ENCODE data around the gene ABRAXAS1.
"Not testable (repeated sequence)": the region's sequence is repeated elsewhere in the genome, so short reads cannot be mapped to it uniquely, and the experiment has no call there.

ABRAXAS1 gene

GRCh38 chr4:83509156-83509585, 24.3 kb upstream of the ABRAXAS1 start:
- not testable (repeated sequence) for H3K36me3 ChIP-seq (ENCODE audit: control insufficient read depth in 2 of 2, insufficient read depth in 1 of 2, low read length in 2 of 2); H3K27ac ChIP-seq (ENCODE audit: extremely low read depth, low read depth, low read length)
- CTCF ChIA-PET, result interaction anchor here (0.6 to 2.9 kb wide), 10 partner anchors 10 to 306 kb away, joined by 3 to 25 read pairs (median 4); no protein-coding TSS in a partner anchor

GRCh38 chr4:83504996-83505395, 20.1 kb upstream of the ABRAXAS1 start:
- H3K36me3 ChIP-seq (ENCODE audit: control insufficient read depth in 2 of 2, insufficient read depth in 1 of 2, low read length in 2 of 2), result no peaks in the 10 kb centered on the region
- H3K4me3 ChIP-seq (ENCODE audit: low read depth, low read length), result no peak overlapping the region
- H3K27ac ChIP-seq (ENCODE audit: extremely low read depth, low read depth, low read length), result no peak overlapping the region
- no peaks in the 10 kb centered on the region for H3K9me3 ChIP-seq (ENCODE audit: control insufficient read depth, insufficient read depth, low read depth, low read length)
- TF ChIP-seq ZNF692 (tag by site-specific recombination; IDR thresholded peaks at IDR 0.05), result no peak
- TF ChIP-seq FEZF1 (tag by site-specific recombination; IDR thresholded peaks at IDR 0.05), result no peak
- TF ChIP-seq PRDM1 (tag by site-specific recombination; IDR thresholded peaks at IDR 0.05), result no peak
- no peak for TF ChIP-seq ZSCAN16 (tag by site-specific recombination; IDR thresholded peaks at IDR 0.05)
- TF ChIP-seq ZNF266 (tag by site-specific recombination; IDR thresholded peaks at IDR 0.05; ENCODE audit: low read depth), result no peak
- TF ChIP-seq, protein P1, sequence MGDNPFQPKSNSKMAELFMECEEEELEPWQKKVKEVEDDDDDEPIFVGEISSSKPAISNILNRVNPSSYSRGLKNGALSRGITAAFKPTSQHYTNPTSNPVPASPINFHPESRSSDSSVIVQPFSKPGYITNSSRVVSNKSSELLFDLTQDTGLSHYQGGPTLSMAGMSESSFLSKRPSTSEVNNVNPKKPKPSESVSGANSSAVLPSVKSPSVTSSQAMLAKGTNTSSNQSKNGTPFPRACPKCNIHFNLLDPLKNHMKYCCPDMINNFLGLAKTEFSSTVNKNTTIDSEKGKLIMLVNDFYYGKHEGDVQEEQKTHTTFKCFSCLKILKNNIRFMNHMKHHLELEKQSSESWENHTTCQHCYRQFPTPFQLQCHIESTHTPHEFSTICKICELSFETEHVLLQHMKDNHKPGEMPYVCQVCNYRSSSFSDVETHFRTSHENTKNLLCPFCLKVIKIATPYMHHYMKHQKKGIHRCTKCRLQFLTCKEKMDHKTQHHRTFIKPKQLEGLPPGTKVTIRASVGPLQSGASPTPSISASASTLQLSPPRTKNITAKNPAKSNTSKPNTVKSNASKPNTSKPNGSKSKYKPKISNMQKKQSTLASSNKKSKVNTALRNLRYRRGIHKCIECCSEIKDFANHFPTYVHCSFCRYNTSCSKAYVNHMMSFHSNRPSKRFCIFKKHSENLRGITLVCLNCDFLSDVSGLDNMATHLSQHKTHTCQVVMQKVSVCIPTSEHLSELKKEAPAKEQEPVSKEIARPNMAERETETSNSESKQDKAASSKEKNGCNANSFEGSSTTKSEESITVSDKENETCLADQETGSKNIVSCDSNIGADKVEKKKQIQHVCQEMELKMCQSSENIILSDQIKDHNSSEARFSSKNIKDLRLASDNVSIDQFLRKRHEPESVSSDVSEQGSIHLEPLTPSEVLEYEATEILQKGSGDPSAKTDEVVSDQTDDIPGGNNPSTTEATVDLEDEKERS (tag by site-specific recombination; IDR thresholded peaks at IDR 0.05), result no peak
- no peak for TF ChIP-seq ZNF776 (tag by site-specific recombination; IDR thresholded peaks at IDR 0.05; ENCODE audit: borderline replicate concordance)
- no peak for TF ChIP-seq ZNF416 (tag by site-specific recombination; IDR thresholded peaks at IDR 0.05)
- TF ChIP-seq ZNF768 (tag by site-specific recombination; IDR thresholded peaks at IDR 0.05), result no peak
- ChIA-PET POLR2A (no interaction called here), CTCF (no interaction called here)
- no peaks in the 10 kb centered on the region for H3K4me1 ChIP-seq (ENCODE audit: control insufficient read depth, insufficient read depth, low read length)

More at GRCh38 chr4:83509156-83509585, 24.3 kb upstream of the ABRAXAS1 start:
- 0 out of 2 replicates have a peak, but pooled peaks have one; percentile 46 for TF ChIP-seq ZNF785 (tag by site-specific recombination; IDR thresholded peaks at IDR 0.05)
- 0 out of 2 replicates have a peak, but pooled peaks have one; percentile 39 for TF ChIP-seq ZNF518A (tag by site-specific recombination; conservative IDR thresholded peaks at IDR 0.05; ENCODE audit: low read depth)
- peak; percentile 50; the same call in 1 of the 2 replicates for TF ChIP-seq CTCF (tag by site-specific recombination; IDR thresholded peaks at IDR 0.05)
- peak; percentile 35; the same call in 1 of the 2 replicates for TF ChIP-seq YY2 (tag by site-specific recombination; IDR thresholded peaks at IDR 0.05)
- 0 out of 2 replicates have a peak, but pooled peaks have one; percentile 24 for TF ChIP-seq ZNF2 (tag by site-specific recombination; IDR thresholded peaks at IDR 0.05)
- peak; percentile 50; the same call in 1 of the 2 replicates for TF ChIP-seq ZNF324 (tag by site-specific recombination; IDR thresholded peaks at IDR 0.05)
- TF ChIP-seq ZNF654 (tag by site-specific recombination; IDR thresholded peaks at IDR 0.05; ENCODE audit: low read depth), result peak; percentile 70
- TF ChIP-seq ZNF366 (tag by site-specific recombination; conservative IDR thresholded peaks at IDR 0.05), result peak; percentile 76
- peak; percentile 39; the same call in 1 of the 2 replicates for TF ChIP-seq YY1 (tag by site-specific recombination; IDR thresholded peaks at IDR 0.05)
- POLR2A ChIA-PET; H3K4me3 ChIP-seq (ENCODE audit: low read depth, low read length); H3K9me3 ChIP-seq (ENCODE audit: control insufficient read depth, insufficient read depth, low read depth, low read length); H3K4me1 ChIP-seq (ENCODE audit: control insufficient read depth, insufficient read depth, low read length): not testable (repeated sequence)
